ENCODE data around the gene ANKRD12.
"Not testable (repeated sequence)": the region's sequence is repeated elsewhere in the genome, so short reads cannot be mapped to it uniquely, and the experiment has no call there.

ANKRD12 gene

DNA sequence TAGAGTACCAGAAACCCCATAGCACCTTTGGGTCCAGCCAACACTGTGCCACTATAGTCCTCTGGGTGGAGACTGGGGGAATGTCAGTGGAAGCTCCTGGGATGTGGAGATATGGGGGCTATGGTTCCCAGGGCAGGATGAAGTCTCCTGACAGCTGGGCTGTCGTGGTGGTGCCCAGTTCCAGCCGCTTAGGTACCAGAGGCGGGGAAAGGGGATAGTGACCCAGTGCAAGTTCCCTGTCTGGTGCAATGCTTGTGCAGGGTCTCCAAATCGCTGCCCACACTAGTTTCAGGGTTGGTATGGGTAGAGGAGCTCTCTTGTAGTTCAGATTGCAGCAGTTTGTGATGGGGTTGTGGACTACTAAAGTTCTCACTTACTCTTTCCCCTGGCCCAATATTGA is 97.9 kb downstream of the ANKRD12 start:
- DNase-seq, result no peak

DNA sequence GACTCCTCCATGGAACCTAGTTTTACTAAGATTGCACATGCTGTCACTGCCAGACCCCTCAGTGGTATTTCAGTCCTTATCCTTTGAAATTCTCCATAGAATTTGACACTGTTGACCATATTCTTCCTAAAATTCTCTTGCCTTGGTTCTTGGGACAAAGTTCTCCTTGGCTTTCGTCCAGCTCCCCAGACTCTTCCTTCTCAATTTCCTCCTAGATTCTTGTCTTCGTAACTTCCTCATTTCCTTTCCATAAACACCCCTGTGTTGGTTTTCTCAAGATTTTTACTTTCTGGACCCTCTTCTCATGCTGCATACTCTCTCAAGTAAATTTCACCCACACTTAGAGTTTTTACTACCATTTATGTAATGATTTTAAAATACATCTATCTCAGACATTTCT is 101.4 kb downstream of the ANKRD12 start:
- peak; percentile 49 for DNase-seq

DNA sequence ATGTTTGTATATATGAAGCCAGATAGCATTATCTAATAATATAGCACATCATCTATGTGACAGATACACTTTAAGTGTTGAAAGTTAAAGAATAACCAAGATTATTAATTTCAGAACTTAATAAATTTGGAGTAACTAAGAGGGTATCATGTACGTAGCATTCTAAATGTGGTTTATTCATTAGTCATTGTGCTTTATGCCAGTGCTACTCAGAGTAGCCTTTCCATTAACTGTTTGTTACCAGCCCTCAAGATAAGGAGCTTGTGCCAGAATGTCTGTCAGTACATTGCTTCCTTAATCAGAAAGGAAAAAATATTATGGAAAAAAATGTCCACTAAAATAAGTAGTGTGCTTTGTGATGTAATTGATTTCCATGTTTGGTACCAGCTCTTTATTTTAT is 103.1 kb downstream of the ANKRD12 start:
- DNase-seq, result no peak

DNA sequence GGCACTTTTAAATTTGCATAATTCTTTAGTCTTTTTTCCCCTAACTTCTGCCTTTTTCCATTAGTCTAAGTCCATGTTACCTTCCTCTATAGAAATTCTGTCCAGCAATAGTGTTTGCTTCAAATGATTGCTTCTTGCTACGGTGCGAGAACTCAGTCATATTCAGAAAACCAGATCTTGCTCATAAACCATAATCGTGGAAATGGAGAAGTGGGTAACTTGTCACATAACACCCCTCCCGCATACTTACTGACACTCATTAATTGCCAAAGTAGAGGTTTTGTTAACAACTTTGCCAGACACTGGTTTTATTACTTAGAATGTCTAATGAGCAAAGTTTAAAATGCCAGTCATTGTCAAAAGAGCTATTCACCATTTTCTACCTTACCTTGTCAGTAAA is 103.7 kb downstream of the ANKRD12 start:
- no peak for DNase-seq

DNA sequence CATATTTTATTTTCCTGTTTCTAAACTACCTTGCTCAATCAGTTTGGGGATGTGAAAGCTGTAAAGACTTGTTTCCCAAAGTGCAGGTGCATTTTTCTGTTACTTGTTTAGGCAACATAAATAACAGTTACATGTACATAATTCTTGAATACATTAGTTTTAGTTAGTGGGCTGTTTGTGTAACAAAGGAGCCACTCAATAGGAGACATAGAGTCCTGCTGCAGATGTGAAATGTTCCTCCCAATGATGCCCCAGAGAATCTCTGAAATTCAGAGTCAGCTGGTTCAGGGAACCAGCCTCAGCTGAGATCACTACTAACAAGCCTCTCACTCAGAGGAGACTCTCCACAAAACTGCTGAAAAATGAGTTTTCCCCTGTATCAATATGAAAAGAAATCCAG is 106.4 kb downstream of the ANKRD12 start:
- DNase-seq, result no peak

DNA sequence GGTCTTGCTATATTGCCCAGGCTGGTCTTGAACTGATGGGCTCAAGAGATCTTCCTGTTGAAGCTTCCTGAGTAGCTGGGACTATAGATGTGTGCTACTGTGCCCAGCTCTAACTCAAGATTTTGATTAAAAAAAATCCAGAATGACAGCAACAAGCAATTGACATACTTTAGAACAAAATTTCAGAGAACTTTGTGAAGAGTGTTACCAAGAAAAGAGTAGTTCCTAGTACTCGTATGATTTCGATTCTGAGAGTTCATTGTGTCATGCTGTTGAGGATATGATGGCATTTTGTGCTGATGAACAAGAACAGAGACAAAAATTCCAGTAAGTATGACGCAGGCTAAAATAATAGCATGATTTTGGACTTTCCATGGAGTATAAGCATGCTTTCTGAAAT is 107.8 kb downstream of the ANKRD12 start:
- no peak for DNase-seq

DNA sequence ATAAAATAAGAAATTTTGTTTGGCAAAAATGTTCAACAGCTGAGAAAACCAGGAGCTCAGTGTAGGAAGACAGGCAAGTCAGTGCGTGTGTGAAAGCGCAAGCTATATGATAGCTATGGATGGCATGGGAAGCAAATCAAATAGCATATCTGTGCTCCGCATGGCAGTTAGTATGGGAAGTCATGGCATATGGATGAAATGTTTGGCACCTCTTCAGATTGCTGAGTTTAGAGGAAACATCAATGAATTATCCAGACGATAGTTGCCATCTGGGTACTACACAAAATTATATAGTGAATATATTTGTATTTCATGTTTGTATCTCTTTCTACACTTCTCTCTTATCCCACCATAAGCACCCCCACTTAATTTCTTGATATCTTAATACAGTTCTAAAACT is 112.1 kb downstream of the ANKRD12 start:
- DNase-seq, result no peak

DNA sequence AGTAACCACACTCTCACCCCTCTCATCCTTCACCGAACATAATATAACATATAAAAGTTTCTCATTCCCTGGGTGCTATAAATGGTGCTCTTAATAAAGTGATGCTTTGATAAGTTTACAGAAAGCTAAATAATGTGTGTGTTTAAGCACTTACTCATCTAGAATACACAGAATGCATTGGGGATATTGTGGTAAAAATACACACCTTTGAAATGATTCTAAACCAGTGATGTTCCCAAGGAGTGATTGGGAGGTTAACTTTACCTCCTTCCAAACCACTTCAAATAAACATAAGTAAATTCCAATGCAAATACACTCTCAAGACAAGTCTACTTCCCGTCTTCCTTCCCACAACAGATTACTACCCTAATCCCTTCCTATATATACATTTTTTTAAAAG is 112.7 kb downstream of the ANKRD12 start:
- no peak for DNase-seq

DNA sequence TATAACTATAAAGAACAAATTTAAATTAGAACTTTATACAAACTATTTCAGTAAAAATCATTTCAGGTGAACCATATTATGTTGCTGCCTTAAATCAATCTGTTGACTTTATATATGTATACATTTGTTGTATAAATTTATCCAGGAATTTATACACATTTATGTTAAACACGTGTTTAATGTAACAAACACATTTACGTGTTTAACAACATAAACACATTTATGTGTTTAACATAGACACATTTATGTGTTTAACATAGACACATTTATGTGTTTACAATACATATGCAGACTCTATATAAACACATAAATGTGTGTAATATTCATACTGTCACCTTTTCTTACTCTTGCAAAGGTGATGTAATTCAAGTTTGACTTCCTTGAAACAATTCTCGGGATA is 122.6 kb downstream of the ANKRD12 start:
- no peak for DNase-seq

DNA sequence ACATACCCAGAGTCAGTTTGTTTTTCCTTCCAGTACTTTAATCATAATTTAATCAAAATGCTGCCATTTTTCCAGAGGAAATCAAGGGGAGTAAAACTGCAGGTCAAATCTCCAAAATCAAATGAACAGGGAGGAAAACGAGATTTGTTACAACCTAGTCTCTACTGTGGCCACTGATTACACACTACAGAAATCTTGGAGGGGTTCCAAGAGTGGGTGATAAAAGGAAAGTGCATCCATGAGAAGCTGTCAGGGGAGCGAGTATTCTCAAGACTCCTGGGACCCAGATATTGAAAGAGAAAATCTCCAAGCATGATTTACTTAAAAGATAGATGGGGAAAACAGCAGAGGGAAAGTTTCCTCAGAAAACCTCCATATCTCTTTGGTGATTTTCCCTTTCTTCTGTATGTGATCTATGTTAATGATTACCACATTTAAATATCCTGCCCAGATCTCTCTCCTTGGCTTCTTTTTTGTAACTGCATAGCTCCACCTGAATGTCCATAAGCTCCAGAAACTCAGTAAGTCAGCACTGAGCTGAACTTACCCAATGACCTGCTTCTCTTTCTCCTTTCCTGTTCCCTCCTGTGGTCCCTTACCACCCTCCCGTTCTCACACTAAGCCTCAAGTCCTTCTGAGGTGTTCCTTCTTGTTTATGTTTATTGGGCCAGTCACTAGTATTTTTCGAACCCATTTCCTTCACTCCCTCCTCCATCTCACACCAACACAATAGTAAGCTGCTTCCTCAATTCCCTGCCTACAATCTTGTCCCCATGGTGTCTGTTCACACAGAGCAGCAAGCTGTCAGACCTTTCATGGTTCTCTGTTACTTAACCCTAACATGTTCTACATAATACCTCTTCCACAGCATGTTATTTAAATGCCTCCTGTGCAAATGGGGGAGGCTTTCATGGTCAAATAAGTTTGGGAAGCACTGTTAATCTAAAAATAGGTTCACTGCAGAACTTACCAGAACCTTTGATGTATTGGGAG is 124.1 kb downstream of the ANKRD12 start:
- DNase-seq, result no peak

DNA sequence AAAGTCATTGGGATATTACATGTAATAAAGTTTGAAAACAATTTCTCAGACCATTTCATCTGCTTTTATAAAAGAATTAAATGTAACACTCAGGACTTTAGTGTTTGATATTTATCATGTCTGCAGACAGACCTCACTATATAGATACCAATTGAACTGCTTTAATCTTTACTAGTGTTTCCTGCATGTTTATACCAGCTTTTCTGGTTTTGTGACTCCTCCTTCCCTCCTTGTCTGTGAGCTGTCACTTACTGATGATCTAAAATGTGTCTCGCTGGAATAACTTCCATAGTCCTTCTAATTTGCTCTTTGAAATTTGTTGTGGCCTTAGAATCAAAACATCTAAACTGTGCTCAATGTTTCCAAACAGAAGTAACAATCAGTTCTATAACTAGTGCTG is 126.7 kb downstream of the ANKRD12 start:
- no peak for DNase-seq

DNA sequence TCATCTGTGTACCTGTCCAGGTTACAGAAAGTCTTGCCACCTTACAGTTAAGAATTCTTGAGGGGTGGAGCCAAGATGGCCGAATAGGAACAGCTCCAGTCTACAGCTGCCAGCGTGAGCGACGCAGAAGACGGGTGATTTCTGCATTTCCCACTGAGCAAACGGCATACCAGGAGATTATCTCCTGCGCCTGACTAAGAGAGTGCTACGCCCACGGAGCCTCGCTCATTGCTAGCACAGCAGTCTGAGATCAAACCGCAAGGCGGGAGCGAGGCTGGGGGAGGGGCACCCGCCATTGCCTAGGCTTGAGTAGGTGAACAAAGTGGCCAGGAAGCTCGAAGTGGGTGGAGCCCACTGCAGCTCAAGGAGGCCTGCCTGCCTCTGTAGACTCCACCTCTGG is 128.2 kb downstream of the ANKRD12 start:
- not testable (repeated sequence) for DNase-seq

DNA sequence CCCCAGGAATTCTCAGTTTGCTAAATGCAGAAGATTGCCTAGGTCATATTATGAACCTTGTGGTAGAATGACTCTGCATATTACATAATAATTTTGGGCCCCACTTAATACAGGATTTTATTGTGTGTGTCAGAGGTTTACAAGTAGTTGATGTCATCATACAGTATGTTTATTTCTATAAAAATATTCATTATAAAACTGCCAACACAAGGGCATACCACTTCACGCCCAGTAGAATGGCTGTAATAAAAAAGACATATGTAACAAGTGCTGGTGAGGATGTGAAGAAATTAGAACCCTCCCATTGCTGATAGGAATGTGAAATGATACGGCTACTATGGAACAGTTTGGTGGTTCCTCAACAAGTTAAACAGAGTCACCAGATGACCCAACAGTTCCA is 136.6 kb downstream of the ANKRD12 start:
- no peak for DNase-seq

DNA sequence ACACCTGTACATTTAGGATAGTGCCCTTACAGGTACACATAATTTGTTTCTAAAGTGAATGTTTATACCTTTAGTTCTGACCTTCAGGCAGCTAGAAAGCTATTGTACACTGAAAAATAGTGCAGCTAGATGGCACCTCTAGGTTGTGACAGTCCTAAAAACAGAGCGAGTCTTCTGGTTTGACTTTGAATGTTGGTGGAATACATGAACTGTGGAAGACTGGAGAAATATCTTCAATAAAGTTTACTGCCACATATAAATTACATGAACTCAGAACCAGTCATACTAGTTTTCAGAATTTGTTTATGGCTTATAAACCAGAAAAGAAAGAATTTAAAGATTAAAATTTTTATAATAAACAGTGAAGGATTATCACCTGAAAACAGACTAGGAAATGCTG is 139.3 kb downstream of the ANKRD12 start:
- DNase-seq, result no peak

DNA sequence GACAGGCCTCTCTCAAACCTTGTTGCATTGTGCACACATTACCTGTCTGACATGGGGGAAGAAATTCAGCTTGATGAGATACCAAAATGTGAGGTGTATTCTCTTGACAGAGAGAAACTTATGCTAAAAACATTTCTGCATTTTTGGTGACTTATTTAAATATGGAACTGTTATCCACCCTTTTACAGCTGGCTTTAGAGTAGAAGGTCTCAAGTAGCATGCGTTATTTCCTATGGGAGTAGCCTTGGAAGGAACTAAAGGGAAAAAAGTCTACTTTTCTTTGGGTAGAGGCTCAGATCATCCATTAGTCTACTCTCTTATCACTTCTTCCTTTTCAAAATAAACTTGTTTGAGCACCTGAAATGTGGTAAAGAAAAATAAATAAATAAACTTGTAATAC is 141.4 kb downstream of the ANKRD12 start:
- no peak for DNase-seq

DNA sequence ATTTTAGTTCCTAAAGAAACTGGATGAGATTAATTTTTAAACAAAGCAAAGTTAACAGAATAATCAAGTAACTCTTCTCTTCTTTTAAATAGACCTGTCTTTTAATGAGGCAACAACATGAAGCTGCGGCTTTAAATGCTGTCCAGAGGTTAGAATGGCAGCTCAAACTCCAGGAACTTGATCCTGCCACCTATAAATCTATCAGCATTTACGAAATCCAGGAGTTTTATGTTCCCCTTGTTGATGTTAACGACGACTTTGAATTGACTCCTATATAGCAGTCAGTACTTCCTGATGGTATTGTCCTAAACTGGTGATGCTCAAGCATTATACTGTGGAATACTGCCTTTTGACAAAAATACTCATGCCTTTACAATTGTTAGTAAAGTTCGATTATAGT is 144.3 kb downstream of the ANKRD12 start:
- no peak for DNase-seq

DNA sequence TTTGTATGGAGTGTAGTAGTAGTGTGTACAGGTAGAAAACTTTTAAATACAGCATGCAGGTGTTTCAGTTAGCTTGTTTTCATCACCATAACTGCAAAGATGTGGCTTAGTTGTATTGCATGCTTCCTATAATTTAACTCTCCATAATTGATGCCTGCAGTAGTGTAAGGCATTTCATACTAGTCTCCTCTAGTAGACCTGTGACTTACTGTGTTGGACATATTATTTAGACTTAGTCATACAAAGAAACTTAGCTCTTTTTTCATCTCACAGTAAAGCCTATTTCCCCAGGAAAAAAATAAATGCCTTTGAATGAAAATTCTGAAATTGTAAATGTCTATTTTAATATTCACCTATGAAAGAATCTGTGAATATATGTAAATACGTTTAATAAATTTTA is 145.2 kb downstream of the ANKRD12 start:
- DNase-seq, result no peak

DNA sequence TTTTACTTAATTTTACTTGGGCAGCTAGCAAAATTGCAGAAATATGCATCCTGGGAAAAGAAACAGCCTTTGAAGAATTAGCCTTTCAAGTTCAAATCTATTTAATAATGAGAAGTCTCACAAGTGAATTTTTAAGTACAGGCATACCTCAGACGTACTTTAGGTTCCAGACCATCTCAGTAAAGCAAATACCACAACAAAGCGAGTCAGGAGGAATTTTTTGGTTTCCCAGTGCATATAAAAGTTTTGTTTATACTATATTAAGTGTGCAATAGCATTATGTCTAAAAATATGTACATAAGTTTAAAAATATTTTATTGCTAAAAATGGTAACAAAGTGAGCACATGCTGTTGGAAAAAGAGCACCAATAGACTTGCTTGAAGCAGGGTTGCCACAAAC is 147.2 kb downstream of the ANKRD12 start:
- no peak for DNase-seq

DNA sequence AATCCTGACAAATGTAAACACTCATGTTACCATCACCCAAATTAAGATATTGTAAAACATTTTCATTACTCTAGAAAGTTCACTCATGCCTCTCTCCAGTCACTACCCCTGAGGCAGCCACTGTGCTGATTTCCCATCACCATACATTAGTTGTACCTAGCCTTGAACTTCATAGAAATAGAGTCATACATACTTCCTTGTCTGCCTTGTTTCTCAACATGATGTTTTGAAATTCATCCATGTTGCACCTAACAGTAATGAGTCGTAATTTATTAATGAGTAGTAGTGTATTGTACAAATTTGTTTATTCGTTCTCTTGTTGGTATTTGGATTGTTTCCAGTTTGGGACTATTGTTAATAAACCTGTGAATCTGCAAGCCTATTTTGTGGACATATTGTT is 149.0 kb downstream of the ANKRD12 start:
- no peak for DNase-seq

DNA sequence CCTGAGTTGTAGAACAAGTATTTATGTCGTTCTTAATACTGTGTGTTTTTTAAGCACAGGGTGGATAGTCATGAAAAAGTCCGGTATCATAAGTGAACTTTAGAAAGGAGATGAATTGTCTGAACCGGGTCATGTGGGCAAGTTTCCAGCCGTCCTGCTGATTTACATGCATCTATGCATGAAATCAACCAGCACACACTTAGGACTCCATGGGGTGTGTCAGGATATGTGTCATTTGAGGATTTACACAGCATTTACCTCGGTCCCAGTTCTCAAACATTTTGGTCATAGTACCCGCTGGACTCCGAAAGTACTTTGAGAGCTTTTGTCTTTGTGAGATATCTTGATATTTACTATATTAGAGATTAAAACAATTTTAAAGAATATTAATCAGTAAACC is 150.5 kb downstream of the ANKRD12 start:
- no peak for DNase-seq

DNA sequence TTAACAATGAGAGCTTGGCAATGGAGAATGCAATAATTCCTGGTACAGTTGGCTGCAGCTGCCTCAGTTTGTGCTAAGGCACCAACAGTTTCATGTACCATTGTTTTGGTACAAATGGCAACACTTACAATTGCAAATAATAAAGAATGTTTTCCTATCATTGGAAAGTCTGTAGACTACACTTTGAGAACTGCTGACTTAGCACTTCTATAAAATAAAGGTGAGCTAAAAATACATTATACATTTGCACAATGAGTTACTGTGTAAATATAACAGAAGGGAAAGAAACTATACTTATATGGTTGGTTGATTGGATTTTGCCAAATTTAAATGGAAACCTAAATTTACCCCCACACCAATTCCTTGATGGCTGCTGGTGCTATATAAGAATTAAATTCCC is 153.1 kb downstream of the ANKRD12 start:
- no peak for DNase-seq

DNA sequence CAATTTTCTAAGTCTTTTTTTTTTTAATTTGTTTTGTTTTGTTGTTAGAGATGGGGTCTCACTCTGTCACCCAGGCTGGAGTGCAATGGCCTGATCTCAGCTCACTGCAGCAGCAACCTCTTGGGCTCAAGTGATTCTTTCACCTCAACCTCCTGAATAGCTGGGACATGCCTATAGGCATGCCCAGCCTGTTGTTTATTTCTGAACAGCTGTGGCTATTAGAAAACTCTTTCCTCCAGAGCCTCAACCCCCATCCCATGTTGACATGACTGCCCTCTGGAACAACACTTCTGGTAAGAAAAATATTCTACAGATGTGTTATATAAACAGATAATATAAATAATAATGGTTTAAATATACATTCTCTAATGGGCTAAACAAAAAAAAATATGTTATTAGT is 153.6 kb downstream of the ANKRD12 start:
- DNase-seq, result no peak

DNA sequence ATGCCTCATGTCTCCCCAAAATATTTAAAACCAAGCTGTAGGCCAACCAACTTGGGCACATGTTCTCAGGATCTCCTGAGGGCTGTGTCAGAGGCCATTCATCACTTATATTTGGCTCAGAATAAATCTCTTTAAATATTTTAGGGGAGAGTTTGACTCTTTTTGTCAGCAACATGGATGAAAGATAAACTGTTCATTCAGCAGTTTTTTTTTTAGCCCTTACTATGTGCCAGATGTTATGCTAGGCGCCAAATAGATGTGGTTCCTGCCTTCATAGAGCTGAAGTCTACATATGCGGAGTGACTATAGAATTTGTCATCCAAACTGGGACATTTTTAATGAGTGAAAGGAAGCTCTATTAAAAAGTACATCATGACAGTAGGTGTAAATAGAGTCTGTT is 155.5 kb downstream of the ANKRD12 start:
- no peak for DNase-seq

DNA sequence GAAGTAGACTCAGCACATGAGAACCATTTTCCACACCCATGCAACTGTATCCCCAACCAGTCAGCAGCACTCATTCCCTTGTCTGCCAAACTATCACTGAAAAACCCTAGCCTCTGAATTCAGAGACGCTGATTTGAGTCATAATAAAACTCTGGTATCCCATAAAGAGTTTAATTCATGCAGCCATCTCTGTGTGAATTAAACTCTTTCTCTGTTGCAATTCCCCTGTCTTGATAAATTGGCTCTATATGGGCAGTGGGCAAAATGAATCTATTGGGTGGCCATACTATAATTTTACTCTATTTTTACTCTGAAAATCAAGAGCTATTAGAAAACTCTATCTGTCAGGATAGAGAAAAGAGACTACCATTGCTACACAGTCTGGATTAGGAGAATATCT is 157.4 kb downstream of the ANKRD12 start:
- DNase-seq, result no peak

Data from OCI-M1 (cell line).